Measurements from ENCODE around the gene PTPRR.
A peak's percentile ranks its signal among the peaks of the same experiment; 100 is the strongest.

PTPRR gene

GRCh38 chr12:70854138-70854537 is 66.4 kb downstream of the PTPRR start:
- ATAC-seq: no peak
- TF ChIP-seq ARNTL (CRISPR knock-in tag; IDR thresholded peaks at IDR 0.05; ENCODE audit: borderline replicate concordance, low read depth): no peak
- no peak for TF ChIP-seq ZNF70 (CRISPR knock-in tag; IDR thresholded peaks at IDR 0.05)
- TF ChIP-seq, protein P1, sequence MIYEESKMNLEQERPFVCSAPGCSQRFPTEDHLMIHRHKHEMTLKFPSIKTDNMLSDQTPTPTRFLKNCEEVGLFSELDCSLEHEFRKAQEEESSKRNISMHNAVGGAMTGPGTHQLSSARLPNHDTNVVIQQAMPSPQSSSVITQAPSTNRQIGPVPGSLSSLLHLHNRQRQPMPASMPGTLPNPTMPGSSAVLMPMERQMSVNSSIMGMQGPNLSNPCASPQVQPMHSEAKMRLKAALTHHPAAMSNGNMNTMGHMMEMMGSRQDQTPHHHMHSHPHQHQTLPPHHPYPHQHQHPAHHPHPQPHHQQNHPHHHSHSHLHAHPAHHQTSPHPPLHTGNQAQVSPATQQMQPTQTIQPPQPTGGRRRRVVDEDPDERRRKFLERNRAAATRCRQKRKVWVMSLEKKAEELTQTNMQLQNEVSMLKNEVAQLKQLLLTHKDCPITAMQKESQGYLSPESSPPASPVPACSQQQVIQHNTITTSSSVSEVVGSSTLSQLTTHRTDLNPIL (CRISPR knock-in tag; IDR thresholded peaks at IDR 0.05; ENCODE audit: low read depth): no peak
- TF ChIP-seq PATZ1 (CRISPR knock-in tag; IDR thresholded peaks at IDR 0.05; ENCODE audit: borderline replicate concordance): no peak
- no peak for TF ChIP-seq CSDC2 (CRISPR knock-in tag; IDR thresholded peaks at IDR 0.05)
- no peak for TF ChIP-seq SNAI2 (CRISPR knock-in tag; IDR thresholded peaks at IDR 0.05)

DNA sequence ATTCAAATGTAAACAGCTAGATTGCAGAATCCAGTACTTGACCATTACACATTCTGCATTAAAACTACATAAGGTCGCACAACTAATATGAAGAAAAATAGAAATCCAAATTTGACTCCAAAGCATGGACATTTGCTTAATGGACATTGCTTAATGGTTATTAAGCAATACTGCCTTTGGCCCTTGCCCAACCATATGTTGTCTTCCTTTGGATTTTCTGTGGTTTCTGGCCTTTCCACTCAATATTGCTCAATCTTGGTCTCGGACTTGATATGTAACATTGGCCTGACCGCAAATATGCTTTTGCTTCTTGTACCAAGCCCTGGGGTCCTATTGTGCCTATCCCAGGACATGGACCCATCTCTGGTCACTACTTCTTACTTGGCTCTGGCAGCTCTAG is 67.2 kb downstream of the PTPRR start:
- ATAC-seq: no peak
- TF ChIP-seq ZFP30 (CRISPR knock-in tag; IDR thresholded peaks at IDR 0.05) (no peak), ISL1 (CRISPR knock-in tag; IDR thresholded peaks at IDR 0.05) (peak; percentile 51), CSRNP3 (CRISPR knock-in tag; IDR thresholded peaks at IDR 0.05) (no peak), BACH2 (CRISPR knock-in tag; IDR thresholded peaks at IDR 0.05; ENCODE audit: borderline replicate concordance) (no peak), CSDC2 (CRISPR knock-in tag; IDR thresholded peaks at IDR 0.05) (no peak), ZFP3 (CRISPR knock-in tag; IDR thresholded peaks at IDR 0.05) (no peak)
- TF ChIP-seq, protein P1 (CRISPR knock-in tag; IDR thresholded peaks at IDR 0.05; ENCODE audit: low read depth): no peak

DNA sequence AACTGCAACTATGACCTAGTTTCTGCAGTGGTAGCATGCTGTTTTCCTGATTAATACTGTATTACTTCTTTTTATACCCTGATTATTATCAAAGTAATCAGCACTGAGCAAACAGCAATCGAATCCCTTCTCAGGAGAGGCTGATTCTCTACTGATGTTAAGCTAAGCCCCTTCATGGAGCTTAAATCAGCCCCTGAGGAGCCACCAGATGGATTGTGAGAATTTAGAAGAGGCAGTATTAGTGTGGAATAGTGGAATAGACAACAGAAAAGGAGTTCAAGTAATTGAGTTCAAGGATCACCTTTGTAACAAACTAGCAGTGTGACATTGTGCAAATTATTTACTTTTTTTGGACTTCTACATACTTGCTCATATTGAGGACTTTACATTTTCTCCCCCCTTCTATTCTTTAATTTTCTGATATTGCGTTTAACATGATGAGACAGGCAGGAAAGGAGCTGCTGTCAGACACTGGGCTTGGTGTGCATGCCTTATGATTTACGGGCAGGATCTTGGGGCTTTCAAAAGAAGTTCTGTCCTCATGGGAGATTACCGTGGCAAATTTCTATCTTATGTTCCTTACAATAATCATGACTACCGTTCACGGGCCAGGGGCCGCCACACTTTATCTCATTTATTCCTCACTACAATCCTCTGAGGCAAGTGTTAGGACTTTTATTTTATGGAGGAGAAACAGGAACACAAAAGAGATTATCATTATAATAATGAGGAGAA is 68.0 kb downstream of the PTPRR start:
- ATAC-seq: no peak
- TF ChIP-seq OSR1 (CRISPR knock-in tag; IDR thresholded peaks at IDR 0.05) (no peak), TSHZ2 (CRISPR knock-in tag; IDR thresholded peaks at IDR 0.05) (no peak), ARNTL (CRISPR knock-in tag; IDR thresholded peaks at IDR 0.05; ENCODE audit: borderline replicate concordance, low read depth) (no peak), RARB (CRISPR knock-in tag; IDR thresholded peaks at IDR 0.05) (no peak), ZNF565 (CRISPR knock-in tag; conservative IDR thresholded peaks at IDR 0.05; ENCODE audit: low read depth) (no peak), ISL1 (CRISPR knock-in tag; IDR thresholded peaks at IDR 0.05) (no peak), POU6F1 (CRISPR knock-in tag; IDR thresholded peaks at IDR 0.05; ENCODE audit: borderline replicate concordance, low read depth) (no peak), ZFP30 (CRISPR knock-in tag; IDR thresholded peaks at IDR 0.05) (no peak), PATZ1 (CRISPR knock-in tag; IDR thresholded peaks at IDR 0.05; ENCODE audit: borderline replicate concordance) (no peak), CSRNP3 (CRISPR knock-in tag; IDR thresholded peaks at IDR 0.05) (no peak), ZC3H10 (CRISPR knock-in tag; IDR thresholded peaks at IDR 0.05) (no peak), ZFP3 (CRISPR knock-in tag; IDR thresholded peaks at IDR 0.05) (no peak), TCF4 (CRISPR knock-in tag; IDR thresholded peaks at IDR 0.05; ENCODE audit: borderline replicate concordance) (no peak), CSDC2 (CRISPR knock-in tag; IDR thresholded peaks at IDR 0.05) (no peak), BACH2 (CRISPR knock-in tag; IDR thresholded peaks at IDR 0.05; ENCODE audit: borderline replicate concordance) (no peak), PPARA (CRISPR knock-in tag; IDR thresholded peaks at IDR 0.05; ENCODE audit: borderline replicate concordance) (no peak), SNAI2 (CRISPR knock-in tag; IDR thresholded peaks at IDR 0.05) (no peak)
- TF ChIP-seq, protein P1 (CRISPR knock-in tag; IDR thresholded peaks at IDR 0.05; ENCODE audit: low read depth): no peak

Measured in SK-N-SH treated with all-trans-retinoic acid at 6 μM for 48 hours (cell line).